ENCODE results near the gene ZDHHC1. TPM values are rescaled to one million over a fixed set of nuclear protein-coding genes. Genes with fewer than 3 reads are reported as not detected.

Gene ZDHHC1
- polyA plus RNA-seq, 1 of the 3 experiments (the other 2 are of a cell fraction), result 15.8 TPM

DNA sequence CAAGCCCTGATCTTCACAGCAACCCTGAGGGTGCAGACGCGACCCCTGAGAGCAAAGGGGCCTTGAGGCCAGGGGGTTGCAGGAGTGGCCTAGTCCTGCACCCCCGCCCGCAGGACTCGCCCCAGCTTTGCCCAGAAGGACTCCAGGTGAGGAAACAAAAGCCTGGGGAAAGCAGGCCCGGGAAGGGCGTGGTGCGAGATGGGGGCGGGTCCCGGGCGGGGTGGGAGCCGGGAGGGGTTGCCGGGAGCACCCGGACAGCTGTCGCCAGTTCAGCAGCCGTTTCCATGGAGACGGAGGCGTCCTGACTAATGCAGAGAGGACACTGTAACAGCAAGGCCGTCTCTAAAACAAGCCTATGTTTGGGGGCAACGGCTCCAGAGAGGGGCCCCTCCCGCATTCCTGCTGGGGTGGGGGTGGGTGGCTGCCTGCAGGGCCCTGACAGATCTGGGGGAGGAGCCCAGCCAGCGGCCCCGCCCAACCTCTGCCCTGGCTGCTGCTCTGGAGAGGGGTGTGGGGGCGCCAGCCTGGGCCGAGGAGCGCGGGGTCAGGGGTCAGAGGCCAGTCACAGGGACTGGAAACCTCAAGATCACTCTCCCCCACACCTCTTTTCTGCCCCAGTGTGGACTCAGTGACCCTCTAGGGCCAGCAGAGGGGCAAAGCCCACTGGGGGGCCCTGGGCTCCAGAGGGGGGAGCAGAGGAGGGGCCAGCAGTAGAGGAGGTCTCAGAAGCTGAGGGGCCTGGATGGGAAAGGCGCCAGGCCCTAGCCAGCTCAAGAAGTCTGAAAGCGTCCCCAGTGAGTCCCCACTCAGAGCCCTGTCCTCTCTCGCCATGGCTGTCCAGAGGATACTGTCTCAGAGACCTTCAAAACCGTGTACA, 19.9 kb downstream of the ZDHHC1 start:
- peak; percentile 87 for DNase-seq
- no peak overlapping the region for H2AFZ ChIP-seq (ENCODE audit: low read depth)
- H3K36me3 ChIP-seq (replicated peaks in 1 of 2; ENCODE audit: control insufficient read depth in 1 of 2, insufficient read depth in 2 of 2, low read length in 1 of 2), result no peaks in the 10 kb centered on the region

More for the DNA sequence above, 19.9 kb downstream of the ZDHHC1 start:
- no peak for TF ChIP-seq FOXM1 (IDR thresholded peaks at IDR 0.05; ENCODE audit: low read depth)
- no peak for TF ChIP-seq FOXJ3 (CRISPR knock-in tag; IDR thresholded peaks at IDR 0.05)
- TF ChIP-seq RCOR1 (IDR thresholded peaks at IDR 0.05; ENCODE audit: low read length), result no peak
- no peak for TF ChIP-seq ZBTB33 (IDR thresholded peaks at IDR 0.05; ENCODE audit: borderline replicate concordance, low read depth)
- no peak for TF ChIP-seq YY1 (IDR thresholded peaks at IDR 0.05; ENCODE audit: low read depth)
- no peak for TF ChIP-seq TAF1 (IDR thresholded peaks at IDR 0.05; ENCODE audit: borderline replicate concordance, low read depth, low read length)
- no peak for TF ChIP-seq MAX (IDR thresholded peaks at IDR 0.05; ENCODE audit: low read depth)
- no peak for TF ChIP-seq TCF12 (IDR thresholded peaks at IDR 0.05)
- TF ChIP-seq, protein P1, sequence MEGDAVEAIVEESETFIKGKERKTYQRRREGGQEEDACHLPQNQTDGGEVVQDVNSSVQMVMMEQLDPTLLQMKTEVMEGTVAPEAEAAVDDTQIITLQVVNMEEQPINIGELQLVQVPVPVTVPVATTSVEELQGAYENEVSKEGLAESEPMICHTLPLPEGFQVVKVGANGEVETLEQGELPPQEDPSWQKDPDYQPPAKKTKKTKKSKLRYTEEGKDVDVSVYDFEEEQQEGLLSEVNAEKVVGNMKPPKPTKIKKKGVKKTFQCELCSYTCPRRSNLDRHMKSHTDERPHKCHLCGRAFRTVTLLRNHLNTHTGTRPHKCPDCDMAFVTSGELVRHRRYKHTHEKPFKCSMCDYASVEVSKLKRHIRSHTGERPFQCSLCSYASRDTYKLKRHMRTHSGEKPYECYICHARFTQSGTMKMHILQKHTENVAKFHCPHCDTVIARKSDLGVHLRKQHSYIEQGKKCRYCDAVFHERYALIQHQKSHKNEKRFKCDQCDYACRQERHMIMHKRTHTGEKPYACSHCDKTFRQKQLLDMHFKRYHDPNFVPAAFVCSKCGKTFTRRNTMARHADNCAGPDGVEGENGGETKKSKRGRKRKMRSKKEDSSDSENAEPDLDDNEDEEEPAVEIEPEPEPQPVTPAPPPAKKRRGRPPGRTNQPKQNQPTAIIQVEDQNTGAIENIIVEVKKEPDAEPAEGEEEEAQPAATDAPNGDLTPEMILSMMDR (IDR thresholded peaks at IDR 0.05), result no peak
- TF ChIP-seq JUND (IDR thresholded peaks at IDR 0.05), result no peak
- TF ChIP-seq RAD21 (IDR thresholded peaks at IDR 0.05; ENCODE audit: low read length), result no peak
- no peak for TF ChIP-seq POLR2AphosphoS5 (IDR thresholded peaks at IDR 0.05; ENCODE audit: low read depth, low read length)
- no peak for TF ChIP-seq GATA2 (CRISPR knock-in tag; IDR thresholded peaks at IDR 0.05)
- TF ChIP-seq, protein P2, sequence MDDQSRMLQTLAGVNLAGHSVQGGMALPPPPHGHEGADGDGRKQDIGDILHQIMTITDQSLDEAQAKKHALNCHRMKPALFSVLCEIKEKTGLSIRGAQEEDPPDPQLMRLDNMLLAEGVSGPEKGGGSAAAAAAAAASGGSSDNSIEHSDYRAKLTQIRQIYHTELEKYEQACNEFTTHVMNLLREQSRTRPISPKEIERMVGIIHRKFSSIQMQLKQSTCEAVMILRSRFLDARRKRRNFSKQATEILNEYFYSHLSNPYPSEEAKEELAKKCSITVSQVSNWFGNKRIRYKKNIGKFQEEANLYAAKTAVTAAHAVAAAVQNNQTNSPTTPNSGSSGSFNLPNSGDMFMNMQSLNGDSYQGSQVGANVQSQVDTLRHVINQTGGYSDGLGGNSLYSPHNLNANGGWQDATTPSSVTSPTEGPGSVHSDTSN (IDR thresholded peaks at IDR 0.05), result no peak
- Histone ChIP-seq H3F3A (replicated peaks; ENCODE audit: insufficient read depth) (peaks cover 5% of the 10 kb centered on the region), H4K20me1 (ENCODE audit: insufficient read depth) (no peaks in the 10 kb centered on the region), H3K79me2 (ENCODE audit: insufficient read depth) (no peaks in the 10 kb centered on the region), H3K27ac (ENCODE audit: low read depth in 2 of 2, low read length in 1 of 2) (peak overlapping the region in 1 of 2 experiments; percentile 51; a peak in 3 of 4 replicates), H3K27me3 (ENCODE audit: insufficient read depth) (no peaks in the 10 kb centered on the region), H3K9ac (peak overlapping the region; percentile 28; the same call in 1 of the 2 replicates), H3K9me3 (no peaks in the 10 kb centered on the region), H3K4me1 (ENCODE audit: control insufficient read depth in 1 of 2, insufficient read depth in 2 of 2, low read depth in 1 of 2, low read length in 1 of 2) (peaks cover 10 to 64% of the 10 kb centered on the region in 2 experiments; a peak in 2 of 4 replicates), H3K4me3 (ENCODE audit: low read depth in 2 of 2, low read length in 1 of 2) (no peak overlapping the region), H3K4me2 (peak overlapping the region; percentile 50), H3K9me2 (no peaks in the 10 kb centered on the region)
- POLR2A ChIA-PET, result interaction anchor here (0.6 to 1.1 kb wide), 2 partner anchors 9 to 400 kb away, joined by 3 to 6 read pairs; no protein-coding TSS in a partner anchor
- 51% methylated on average over 14 of the region's 31 CpGs for WGBS (ENCODE audit: low lambda C conversion rate)
- CTCF ChIA-PET, result interaction anchor here (1.1 kb wide), 2 partner anchors 31 to 70 kb away, joined by 3 read pairs; no protein-coding TSS in a partner anchor
